Colonic mucosa (tissue), 4 donors: ENCODE measurements around the gene FAM120A. TPM values are rescaled to one million over a fixed set of nuclear protein-coding genes. Genes with fewer than 3 reads are reported as not detected.
A peak's percentile ranks its signal among the peaks of the same experiment; 100 is the strongest.

Experiments
- DNase-seq: peaks from one replicate; pipeline ENCODE4 v3.0.0-alpha.2; 2020
- H3K27ac ChIP-seq: fragments of 200-600 bp; one replicate; pipeline ENCODE4 v1.8.0; 2021
- H3K27me3 ChIP-seq: fragments of 200-600 bp; one replicate; pipeline ENCODE4 v1.8.0; 2021
- H3K36me3 ChIP-seq: fragments of 200-600 bp; one replicate; pipeline ENCODE4 v1.8.0; 2021
- H3K4me1 ChIP-seq: fragments of 200-600 bp; one replicate; pipeline ENCODE4 v1.8.0; 2021; ENCODE audit warnings: mild to moderate bottlenecking
- H3K4me3 ChIP-seq: fragments of 200-600 bp; one replicate; pipeline ENCODE4 v1.8.0; 2021
- H3K9ac ChIP-seq, 2 donors: one replicate each; pipeline ENCODE4 v1.7.0; 2013; ENCODE audit warnings: control low read depth in 2 of 2, low read depth in 2 of 2, low read length in 2 of 2
- H3K9me3 ChIP-seq: fragments of 200-600 bp; one replicate; pipeline ENCODE4 v1.8.0; 2021
- intact Hi-C: fragments of 100-400 bp; cut with DNase I; formaldehyde crosslinking; loops from one replicate; pipeline ENCODE4 v1.14.1; 2022
- total RNA-seq, 2 donors: library from RNA; stranded (reverse); fragmentation: NEBNext Ultra II Directional in 1 of 2; extraction: Animal tissue kit (Norgen Biotek cat#: 25700) in 1 of 2; gene quantifications; one replicate each; pipeline ENCODE4 v1.2.1, GENCODE V29; 2021
- TF ChIP-seq, protein P1 (sequence below): fragments of 200-600 bp; IDR thresholded peaks from one replicate; pipeline ENCODE4 v1.8.0; 2022; ENCODE audit warnings: antibody characterized with exemption, mild to moderate bottlenecking
- donor health status: healthy.
- donor health status: DM: no; HTN: no; CAD: no.
- donor health status: DM: no; HTN: no; CAD: no.

FAM120A gene
- total RNA-seq, 2 donors from 2014 or later = 246 to 264 TPM

- intact Hi-C loops = no loop called here
- Histone ChIP-seq H3K27ac (peak overlapping the region; percentile 92), H3K9ac (peak overlapping the region; percentile 98 to 100), H3K4me1 (peaks cover 7% of the 10 kb centered on the region), H3K9me3 (no peaks in the 10 kb centered on the region), H3K27me3 (no peaks in the 10 kb centered on the region), H3K36me3 (no peaks in the 10 kb centered on the region), H3K4me3 (peak overlapping the region; percentile 77)
- DNase-seq = peak; percentile 42
- TF ChIP-seq, protein P1, sequence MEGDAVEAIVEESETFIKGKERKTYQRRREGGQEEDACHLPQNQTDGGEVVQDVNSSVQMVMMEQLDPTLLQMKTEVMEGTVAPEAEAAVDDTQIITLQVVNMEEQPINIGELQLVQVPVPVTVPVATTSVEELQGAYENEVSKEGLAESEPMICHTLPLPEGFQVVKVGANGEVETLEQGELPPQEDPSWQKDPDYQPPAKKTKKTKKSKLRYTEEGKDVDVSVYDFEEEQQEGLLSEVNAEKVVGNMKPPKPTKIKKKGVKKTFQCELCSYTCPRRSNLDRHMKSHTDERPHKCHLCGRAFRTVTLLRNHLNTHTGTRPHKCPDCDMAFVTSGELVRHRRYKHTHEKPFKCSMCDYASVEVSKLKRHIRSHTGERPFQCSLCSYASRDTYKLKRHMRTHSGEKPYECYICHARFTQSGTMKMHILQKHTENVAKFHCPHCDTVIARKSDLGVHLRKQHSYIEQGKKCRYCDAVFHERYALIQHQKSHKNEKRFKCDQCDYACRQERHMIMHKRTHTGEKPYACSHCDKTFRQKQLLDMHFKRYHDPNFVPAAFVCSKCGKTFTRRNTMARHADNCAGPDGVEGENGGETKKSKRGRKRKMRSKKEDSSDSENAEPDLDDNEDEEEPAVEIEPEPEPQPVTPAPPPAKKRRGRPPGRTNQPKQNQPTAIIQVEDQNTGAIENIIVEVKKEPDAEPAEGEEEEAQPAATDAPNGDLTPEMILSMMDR = no peak
These were observed 594 bp downstream of the FAM120A start for GRCh38 chr9:93451849-93452709.

DNA sequence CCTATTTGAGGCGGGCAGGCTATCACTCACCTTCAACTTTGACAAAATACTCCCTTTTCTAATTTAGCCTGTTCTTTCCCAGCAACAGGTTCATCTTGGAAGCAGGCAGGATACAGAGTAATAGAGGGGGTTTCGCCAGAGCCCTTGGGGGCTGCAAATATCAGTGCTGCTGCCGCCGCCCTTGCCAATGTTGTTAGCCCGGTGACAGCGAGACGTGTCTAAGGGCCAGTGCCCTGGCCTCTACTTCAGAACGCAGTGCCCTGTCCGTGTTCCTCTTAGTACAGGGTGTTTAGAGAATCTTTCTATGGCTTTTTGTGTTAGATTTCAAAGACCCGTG lies 1.2 kb downstream of the FAM120A start:
- intact Hi-C loops = no loop called here
- DNase-seq = peak; percentile 47
- peaks cover 9% of the 10 kb centered on the region for H3K4me1 ChIP-seq

DNA sequence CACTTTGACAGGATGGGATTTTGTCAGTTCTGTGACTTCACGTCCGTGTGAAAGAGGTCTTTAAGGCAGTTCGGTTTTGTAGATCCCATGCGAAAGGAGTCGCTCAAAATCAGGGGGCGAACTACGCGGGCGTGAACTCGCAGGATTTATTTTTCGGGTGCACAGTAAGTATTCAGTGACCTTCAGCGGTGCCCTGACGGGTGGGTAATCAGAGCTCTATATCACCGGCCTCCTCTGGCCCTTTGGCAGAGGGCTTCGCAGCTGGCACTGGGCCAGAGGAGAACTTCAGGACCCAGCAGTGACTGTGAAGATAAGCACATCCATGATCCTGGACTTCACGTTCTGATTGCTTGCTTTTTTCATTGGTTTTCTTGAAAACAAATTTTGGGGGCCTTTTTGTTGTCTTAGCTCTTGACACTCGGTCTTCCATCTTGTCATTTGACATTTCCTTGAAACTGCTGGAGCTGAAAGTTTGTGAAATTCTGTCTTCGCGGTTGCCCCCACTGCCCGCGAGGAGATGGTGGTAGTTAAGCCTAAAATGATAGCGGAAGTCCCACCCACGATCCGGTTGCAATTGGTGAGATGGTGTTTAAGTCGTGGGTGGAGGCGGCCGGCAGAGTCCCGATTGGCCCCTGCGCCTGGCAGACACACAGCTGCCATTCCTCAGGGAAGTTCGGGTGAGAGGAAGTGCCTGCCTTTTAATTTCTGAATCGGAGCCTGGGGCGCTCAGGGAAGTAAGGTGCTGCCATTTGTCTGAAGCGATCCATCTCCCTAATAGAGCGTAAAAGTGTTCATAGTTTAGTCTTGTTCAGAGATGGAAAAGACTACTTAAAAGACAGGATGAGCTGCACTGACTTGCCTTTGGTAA lies 1.8 kb downstream of the FAM120A start, which contains the start of gene FAM120AOS:
Gene FAM120AOS (minus strand): TSS at position 535 of the 868 bp plus-strand sequence. CDS start 872 bp downstream, outside the sequence.
- intact Hi-C loops = no loop called here
- no peaks in the 10 kb centered on the region for H3K27me3 ChIP-seq
- H3K27ac ChIP-seq = peak within 1 kb of the TSS; percentile 92
- peaks cover 9% of the 10 kb centered on the region for H3K4me1 ChIP-seq
- peak within 1 kb of the TSS; percentile 77 for H3K4me3 ChIP-seq
- H3K9me3 ChIP-seq = no peaks in the 10 kb centered on the region
- TF ChIP-seq, protein P1 = no peak
- DNase-seq = peak; percentile 96
- H3K9ac ChIP-seq = peak within 1 kb of the TSS; percentile 98 to 100
- no peaks in the 10 kb centered on the region for H3K36me3 ChIP-seq

More for the DNA sequence above, 1.2 kb downstream of the FAM120A start:
- TF ChIP-seq, protein P1 = no peak
- Histone ChIP-seq H3K27ac (peak overlapping the region; percentile 92), H3K36me3 (no peaks in the 10 kb centered on the region), H3K27me3 (no peaks in the 10 kb centered on the region), H3K4me3 (peak overlapping the region; percentile 77), H3K9ac (peak overlapping the region; percentile 98 to 100), H3K9me3 (no peaks in the 10 kb centered on the region)

DNA sequence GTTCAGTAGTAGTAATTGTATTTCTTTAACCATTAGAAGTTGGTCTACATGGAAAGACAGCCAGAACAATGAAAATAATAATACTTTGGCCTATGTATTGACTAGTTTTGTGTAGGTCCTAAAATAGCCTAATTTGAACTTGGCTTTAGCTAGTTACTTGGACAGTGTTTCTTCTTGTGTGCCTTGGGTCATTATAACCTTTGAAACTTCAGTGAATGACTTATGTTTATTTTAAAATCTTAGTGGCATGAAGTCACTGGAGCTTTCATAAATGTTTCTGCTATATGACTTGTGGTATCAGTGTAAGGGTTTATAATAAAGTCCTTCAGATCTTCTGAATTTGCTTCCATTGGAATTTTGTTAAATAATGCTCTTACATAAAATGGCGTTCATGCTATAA lies 4.5 kb downstream of the FAM120A start:
- Histone ChIP-seq H3K9me3 (no peaks in the 10 kb centered on the region), H3K9ac (peak overlapping the region in 1 of 2 donors; percentile 60), H3K27ac (peak overlapping the region; percentile 92), H3K27me3 (no peaks in the 10 kb centered on the region), H3K4me1 (peaks cover 33% of the 10 kb centered on the region), H3K36me3 (no peaks in the 10 kb centered on the region), H3K4me3 (no peak overlapping the region)
- no peak for DNase-seq
- intact Hi-C loops = no loop called here
- TF ChIP-seq, protein P1 = no peak

GRCh38 chr9:93456504-93456903 lies 5.0 kb downstream of the FAM120A start:
- Histone ChIP-seq H3K9me3 (no peaks in the 10 kb centered on the region), H3K27me3 (no peaks in the 10 kb centered on the region), H3K27ac (peak overlapping the region; percentile 92), H3K36me3 (no peaks in the 10 kb centered on the region), H3K4me3 (no peak overlapping the region), H3K9ac (peak overlapping the region in 1 of 2 donors; percentile 60), H3K4me1 (peaks cover 33% of the 10 kb centered on the region)
- TF ChIP-seq, protein P1 = no peak
- intact Hi-C loops = no loop called here
- DNase-seq = no peak
